Measurements from ENCODE around the gene SOCS3.
A peak's percentile ranks its signal among the peaks of the same experiment; 100 is the strongest.

GRCh38 chr17:78376161-78376560 lies 16.3 kb upstream of the SOCS3 start:
- no peak for TF ChIP-seq POLR2AphosphoS5 (IDR thresholded peaks at IDR 0.05; ENCODE audit: low read depth, low read length)
- TF ChIP-seq POLR2A (IDR thresholded peaks at IDR 0.05; ENCODE audit: low read depth, low read length), result no peak
- no peak for TF ChIP-seq TAF1 (IDR thresholded peaks at IDR 0.05; ENCODE audit: low read depth, low read length)
- TF ChIP-seq SPI1 (IDR thresholded peaks at IDR 0.05; ENCODE audit: low read depth, low read length), result peak; percentile 23; the same call in 1 of the 2 replicates
- TF ChIP-seq PAX5 (IDR thresholded peaks at IDR 0.05; ENCODE audit: insufficient read depth, low read length, severe bottlenecking), result no peak

Data from GM12891 (cell line).